Lower leg skin (tissue), 4 donors: ENCODE measurements around the gene TPPP. TPM values are rescaled to one million over a fixed set of nuclear protein-coding genes. Genes with fewer than 3 reads are reported as not detected.
A peak's percentile ranks its signal among the peaks of the same experiment; 100 is the strongest.
"Not testable (repeated sequence)": the region's sequence is repeated elsewhere in the genome, so short reads cannot be mapped to it uniquely, and the experiment has no call there.

Source experiments
- DNase-seq, 2 donors: peaks; one replicate each; pipeline ENCODE4 v3.0.0-alpha.2; 2019; ENCODE audit warnings: low spot score in 2 of 2
- H3K4me3 ChIP-seq: fragments of 200-600 bp; sonication (generic); 2 replicates; pipeline ENCODE4 v1.5.1; 2017; ENCODE audit warnings: mild to moderate bottlenecking, low read depth; ENCODE audit not compliant: poor library complexity, severe bottlenecking
- POLR2A ChIP-seq, 2 donors: fragments of 450-650 bp; IDR thresholded peaks; one replicate each; pipeline ENCODE4 v1.6.1; 2016 to 2017; ENCODE audit warnings: antibody characterized with exemption in 2 of 2, mild to moderate bottlenecking in 1 of 2, moderate library complexity in 1 of 2
- WGBS, 2 donors: methylation state at CpG; one replicate each; pipeline ENCODE4 v1.1.5; 2018; 5-methylcytosine and 5-hydroxymethylcytosine counted together
- intact Hi-C: fragments of 100-400 bp; cut with DNase I; formaldehyde crosslinking; loops from one replicate; pipeline ENCODE4 v1.15.0; 2023; ENCODE audit warnings: low total_unique reads
- total RNA-seq, 4 donors: library from RNA; depleted of rRNA; stranded (reverse); fragments of >200 nt; gene quantifications; one replicate each; pipeline ENCODE4 v1.1.0, GENCODE V29; 2016
- TF ChIP-seq, protein P1 (sequence below), 3 donors: fragments of 450-650 bp; IDR thresholded peaks; one replicate each; pipeline ENCODE4 v1.5.1; 2016; ENCODE audit warnings: antibody characterized with exemption in 3 of 3, mild to moderate bottlenecking in 3 of 3, moderate library complexity in 2 of 3

The TPPP gene
- total RNA-seq, 4 donors from 2014 or later = 7.4 to 17.3 (median 10.4) TPM

DNA sequence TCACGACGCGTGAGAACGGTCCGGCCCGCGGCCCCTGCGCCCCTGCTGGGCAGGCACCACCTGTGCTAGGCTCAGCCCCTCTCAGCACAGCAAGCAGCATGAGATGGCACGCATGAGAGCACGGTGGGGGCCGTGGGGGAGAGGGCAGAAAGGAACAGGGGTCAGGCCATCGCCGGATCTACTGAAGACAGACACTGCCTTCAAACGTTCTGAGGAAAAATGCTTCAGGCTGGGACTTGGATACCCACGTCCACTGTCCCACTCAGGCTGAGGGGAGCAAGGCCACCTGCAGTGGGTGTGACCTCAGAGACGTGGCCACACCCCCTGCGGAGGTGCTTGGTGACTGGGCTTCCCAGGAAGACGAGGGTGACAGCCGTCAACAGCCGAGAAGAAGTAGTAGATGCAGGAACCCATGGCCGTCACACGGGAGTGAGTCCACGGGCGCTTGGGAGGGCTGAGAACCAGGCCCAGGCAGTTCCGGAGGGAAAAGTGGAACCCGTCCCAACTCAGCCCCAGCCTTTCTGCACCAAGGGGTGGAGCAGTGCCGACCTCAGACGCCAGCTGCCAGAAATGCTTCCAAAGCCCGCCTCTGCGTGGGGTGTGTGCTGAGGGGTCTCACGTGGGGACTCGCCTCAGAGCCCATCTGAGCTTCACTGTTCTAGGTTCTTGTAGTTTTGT, 12.9 kb downstream of the TPPP start:
- H3K4me3 ChIP-seq, intact Hi-C loops: not testable (repeated sequence)
- 53 to 74% methylated on average over 3 to 4 of the region's 32 CpGs for WGBS, 2 donors
- DNase-seq = peak in 1 of 2 donors; percentile 48

DNA sequence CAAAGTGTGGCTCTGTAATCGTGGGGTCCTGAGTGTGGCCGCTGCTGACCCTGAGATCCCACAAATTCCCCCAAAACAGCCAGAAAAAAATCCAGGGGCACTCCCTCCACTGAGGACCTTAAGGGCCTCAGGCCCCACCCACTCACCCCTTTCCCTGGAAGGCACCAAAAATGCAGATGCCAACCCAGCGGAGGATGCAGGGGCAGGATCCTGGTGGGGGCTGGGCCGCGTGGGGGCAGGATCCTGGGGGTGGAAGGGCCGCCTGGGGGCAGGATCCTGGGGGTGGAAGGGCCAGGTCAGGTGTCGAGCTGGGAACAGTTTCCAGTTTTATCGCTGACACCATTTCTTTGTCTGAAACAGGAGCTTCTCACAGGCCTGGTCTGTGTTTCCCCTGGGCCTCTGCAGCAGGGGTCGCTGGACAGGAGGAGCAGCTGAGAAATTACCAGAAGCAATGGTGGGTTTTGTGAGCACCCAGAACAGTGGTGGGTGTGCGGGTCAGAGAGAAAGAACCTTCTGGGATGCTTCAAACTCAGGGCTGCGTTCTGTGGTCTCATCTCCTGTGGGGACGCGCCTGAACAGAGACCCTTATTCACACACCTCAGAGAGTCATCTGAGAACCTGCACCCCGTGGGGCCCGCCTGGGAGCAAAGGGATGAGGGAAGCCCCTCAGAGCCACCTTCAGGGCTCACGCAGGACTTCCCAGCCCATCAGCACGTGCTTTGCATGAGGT, 13.8 kb downstream of the TPPP start:
- H3K4me3 ChIP-seq, intact Hi-C loops: not testable (repeated sequence)
- peak in 1 of 2 donors; percentile 73 for DNase-seq
- WGBS, 2 donors = 75 to 86% methylated on average over 5 to 9 of the region's 17 CpGs

DNA sequence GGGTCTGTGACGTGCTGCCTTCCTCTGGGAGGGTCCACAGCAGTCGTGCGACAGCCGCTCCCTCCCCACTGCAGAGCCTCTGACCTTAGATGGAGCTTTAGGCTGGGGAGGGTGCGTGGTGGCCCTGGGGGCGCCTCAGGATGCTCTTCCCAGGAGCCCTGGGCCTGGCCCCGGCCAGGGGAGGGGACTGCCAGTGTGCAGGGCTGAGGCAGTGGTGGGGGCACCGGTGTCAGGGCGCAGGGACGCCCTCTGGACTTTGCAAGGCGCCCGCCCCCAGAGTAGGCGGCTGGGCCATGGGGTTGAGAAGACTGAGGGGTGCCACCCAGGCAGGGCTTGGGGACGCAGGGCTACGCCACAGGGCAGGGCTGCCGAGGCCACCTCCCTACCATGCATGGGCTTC, 14.6 kb downstream of the TPPP start:
- peak in 1 of 2 donors; percentile 75 for DNase-seq
- intact Hi-C loops, H3K4me3 ChIP-seq: not testable (repeated sequence)
- WGBS, 2 donors = 90 to 94% methylated on average over 4 to 6 of the region's 16 CpGs

DNA sequence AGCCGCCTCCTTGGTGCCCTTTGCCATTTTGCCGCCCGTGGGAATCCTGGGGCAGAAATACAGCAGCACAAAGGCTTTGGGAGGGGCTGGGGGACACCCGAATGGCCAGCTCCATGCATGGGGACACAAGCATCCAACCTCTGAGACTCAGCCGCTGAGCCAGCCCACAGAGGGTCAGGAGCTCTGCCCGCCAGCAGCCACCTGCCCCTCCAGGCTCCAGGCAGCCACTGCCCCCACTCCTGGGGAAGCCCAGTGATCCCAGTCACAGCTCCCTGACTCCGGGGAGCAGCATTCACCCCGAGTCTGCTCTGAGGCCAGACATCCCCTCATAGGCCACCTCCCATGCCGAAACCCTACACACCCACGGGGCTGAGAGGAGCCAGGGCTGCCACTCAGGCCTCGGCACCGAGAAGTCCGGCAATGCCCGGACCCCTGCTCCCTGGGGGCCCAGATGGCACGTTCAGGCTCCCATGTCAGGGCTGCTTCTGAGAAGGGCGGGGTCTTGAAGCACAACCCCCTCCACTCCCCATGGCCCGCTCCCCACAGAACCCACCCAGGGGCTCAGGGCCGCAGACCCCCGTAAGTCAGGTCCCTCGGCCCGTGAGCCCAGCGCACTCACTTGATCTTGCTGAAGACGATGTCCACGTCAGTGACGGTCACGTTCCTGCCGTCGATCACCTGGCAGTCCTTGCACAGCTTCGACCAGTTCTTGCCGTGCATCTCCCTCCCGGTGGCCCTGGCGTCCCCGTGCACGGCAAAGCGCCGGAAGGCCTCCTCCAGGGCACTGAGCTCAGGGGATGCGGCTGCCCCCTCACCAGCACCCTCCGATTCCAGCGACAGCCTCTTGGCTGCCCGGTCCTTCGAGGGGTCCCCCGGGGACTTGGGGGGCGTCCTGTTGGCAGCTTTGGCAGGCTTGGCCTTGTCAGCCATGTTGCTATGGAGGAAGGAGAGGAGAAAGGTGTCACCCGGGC, 15.7 kb downstream of the TPPP start:
- H3K4me3 ChIP-seq = no peak overlapping the region
- no peak for TF ChIP-seq POLR2A (IDR thresholded peaks at IDR 0.05)
- TF ChIP-seq, protein P1, sequence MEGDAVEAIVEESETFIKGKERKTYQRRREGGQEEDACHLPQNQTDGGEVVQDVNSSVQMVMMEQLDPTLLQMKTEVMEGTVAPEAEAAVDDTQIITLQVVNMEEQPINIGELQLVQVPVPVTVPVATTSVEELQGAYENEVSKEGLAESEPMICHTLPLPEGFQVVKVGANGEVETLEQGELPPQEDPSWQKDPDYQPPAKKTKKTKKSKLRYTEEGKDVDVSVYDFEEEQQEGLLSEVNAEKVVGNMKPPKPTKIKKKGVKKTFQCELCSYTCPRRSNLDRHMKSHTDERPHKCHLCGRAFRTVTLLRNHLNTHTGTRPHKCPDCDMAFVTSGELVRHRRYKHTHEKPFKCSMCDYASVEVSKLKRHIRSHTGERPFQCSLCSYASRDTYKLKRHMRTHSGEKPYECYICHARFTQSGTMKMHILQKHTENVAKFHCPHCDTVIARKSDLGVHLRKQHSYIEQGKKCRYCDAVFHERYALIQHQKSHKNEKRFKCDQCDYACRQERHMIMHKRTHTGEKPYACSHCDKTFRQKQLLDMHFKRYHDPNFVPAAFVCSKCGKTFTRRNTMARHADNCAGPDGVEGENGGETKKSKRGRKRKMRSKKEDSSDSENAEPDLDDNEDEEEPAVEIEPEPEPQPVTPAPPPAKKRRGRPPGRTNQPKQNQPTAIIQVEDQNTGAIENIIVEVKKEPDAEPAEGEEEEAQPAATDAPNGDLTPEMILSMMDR (IDR thresholded peaks at IDR 0.05) = no peak
- peak in 1 of 2 donors; percentile 77 for DNase-seq
- intact Hi-C loops = no loop called here
- WGBS, 2 donors = 86 to 94% methylated on average over 27 to 43 of the region's 44 CpGs

DNA sequence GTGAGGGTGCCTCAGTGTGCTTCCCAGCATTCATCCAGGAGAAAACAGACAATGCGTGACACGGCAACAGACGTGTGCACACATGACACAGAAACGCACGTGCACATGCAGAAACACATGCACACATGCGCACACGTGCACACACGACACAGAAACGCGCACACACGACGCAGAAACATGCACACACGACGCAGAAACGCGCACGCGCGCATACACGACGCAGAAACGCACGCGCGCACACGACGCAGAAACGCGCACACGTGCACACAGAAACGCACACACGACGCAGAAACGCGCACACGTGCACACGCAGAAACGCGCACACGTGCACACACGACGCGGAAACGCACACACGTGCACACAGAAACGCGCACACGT, 16.5 kb downstream of the TPPP start:
- TF ChIP-seq, protein P1 (IDR thresholded peaks at IDR 0.05) = no peak
- no peak for TF ChIP-seq POLR2A (IDR thresholded peaks at IDR 0.05)
- intact Hi-C loops = no loop called here
- DNase-seq = peak in 1 of 2 donors; percentile 49
- WGBS, 2 donors = 94 to 96% methylated on average over 48 of the region's 48 CpGs
- H3K4me3 ChIP-seq = no peak overlapping the region

DNA sequence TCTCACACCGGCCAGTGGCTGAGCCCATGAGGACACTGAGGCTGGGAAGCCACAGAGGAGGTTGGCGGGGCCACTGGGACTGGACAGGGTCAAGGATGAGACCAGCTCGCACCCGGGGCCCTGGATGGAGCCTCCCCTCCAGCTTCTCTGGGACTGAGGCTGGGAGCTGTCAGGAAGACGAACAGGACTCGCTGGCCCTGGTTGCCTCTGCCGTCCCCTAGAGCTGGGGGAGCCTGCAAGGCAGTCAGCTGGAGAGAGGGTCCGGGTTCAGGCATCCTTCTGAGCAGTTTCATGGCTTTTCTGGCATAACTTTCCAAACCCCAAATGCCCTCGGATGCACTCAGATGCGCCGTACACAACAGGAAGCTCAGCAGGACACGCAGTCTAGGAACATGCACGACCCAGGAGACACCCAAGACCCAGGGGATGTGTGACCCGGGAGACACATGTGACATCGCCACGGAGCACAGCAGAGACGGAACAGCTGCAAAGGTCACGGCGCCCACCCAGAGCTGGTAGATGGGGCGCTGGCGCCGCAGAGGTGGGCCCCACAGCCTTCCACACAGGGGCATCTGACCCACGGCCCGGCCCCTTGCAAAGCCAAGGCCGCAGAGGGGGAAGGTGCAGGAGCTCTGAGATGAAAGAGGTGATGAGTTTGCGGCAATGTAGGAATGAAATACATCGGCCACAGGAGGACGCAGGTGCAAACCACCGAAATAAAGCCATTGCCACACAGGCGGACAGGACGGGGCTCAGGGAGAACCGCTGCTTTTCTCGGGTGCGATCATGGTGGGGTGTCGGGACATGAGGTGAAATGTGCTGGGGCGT, 17.1 kb downstream of the TPPP start:
- TF ChIP-seq, protein P1 (IDR thresholded peaks at IDR 0.05) = no peak
- no peak for TF ChIP-seq POLR2A (IDR thresholded peaks at IDR 0.05)
- intact Hi-C loops = no loop called here
- DNase-seq = peak in 1 of 2 donors; percentile 76
- no peak overlapping the region for H3K4me3 ChIP-seq
- 84 to 89% methylated on average over 36 of the region's 36 CpGs for WGBS, 2 donors
